Ectodermal cell (in vitro differentiated cells): ENCODE measurements around the gene ZDHHC8. TPM values are rescaled to one million over a fixed set of nuclear protein-coding genes. Genes with fewer than 3 reads are reported as not detected.
A peak's percentile ranks its signal among the peaks of the same experiment; 100 is the strongest.

Experiments
- H3K27ac ChIP-seq: 2 replicates; pipeline ENCODE4 v1.7.0; 2013; ENCODE audit warnings: mild to moderate bottlenecking, low read depth, low read length; ENCODE audit not compliant: insufficient read depth, poor library complexity, severe bottlenecking
- H3K27me3 ChIP-seq: 2 replicates; pipeline ENCODE4 v1.7.0; 2013; ENCODE audit warnings: mild to moderate bottlenecking, low read length; ENCODE audit not compliant: insufficient read depth, control insufficient read depth, poor library complexity, severe bottlenecking
- H3K36me3 ChIP-seq: one replicate; pipeline ENCODE4 v1.7.0; 2013; ENCODE audit warnings: low read length; ENCODE audit not compliant: control insufficient read depth, insufficient read depth
- H3K4me1 ChIP-seq: one replicate; pipeline ENCODE4 v1.7.0; 2013; ENCODE audit warnings: low read length; ENCODE audit not compliant: control insufficient read depth, insufficient read depth
- H3K4me3 ChIP-seq: 2 replicates; pipeline ENCODE4 v1.7.0; 2013; ENCODE audit warnings: low read depth, low read length, control low read depth; ENCODE audit not compliant: insufficient read depth
- H3K9me3 ChIP-seq: 2 replicates; pipeline ENCODE4 v1.7.0; 2013; ENCODE audit warnings: mild to moderate bottlenecking, low read length, moderate library complexity; ENCODE audit not compliant: control insufficient read depth
- WGBS, 2 experiments: methylation state at CpG; one replicate each; pipeline ENCODE4 v1.1.7; 2013; ENCODE audit warnings: missing lambda C conversion rate in 2 of 2; 5-methylcytosine and 5-hydroxymethylcytosine counted together
- polyA plus RNA-seq, 4 experiments: library from polyadenylated mRNA; stranded (reverse); fragments of 50-300 nt; gene quantifications; one replicate each; pipeline ENCODE4 v1.2.3, GENCODE V29; 2013

ZDHHC8 gene
- 65.4 TPM for polyA plus RNA-seq (2013, experiment 1 of 4)
- 68.7 TPM for polyA plus RNA-seq (2013, experiment 2 of 4)
- 57.7 TPM for polyA plus RNA-seq (2013, experiment 3 of 4)
- polyA plus RNA-seq (2013, experiment 4 of 4): 58.1 TPM

GRCh38 chr22:20131597-20131858 is at the start of gene ZDHHC8:
Gene ZDHHC8 (plus strand): TSS chr22:20131804. CDS start chr22:20131948, 144 bp downstream.
- Histone ChIP-seq H3K4me1 (no peaks in the 10 kb centered on the region), H3K27ac (peak within 1 kb of the TSS; percentile 50), H3K27me3 (no peaks in the 10 kb centered on the region), H3K9me3 (no peaks in the 10 kb centered on the region), H3K4me3 (peak within 1 kb of the TSS; percentile 64), H3K36me3 (peaks cover 3% of the 10 kb centered on the region)
- WGBS, 2 experiments: 0% methylated on average over 43 of the region's 43 CpGs

- no peaks in the 10 kb centered on the region for H3K27me3 ChIP-seq
- H3K4me1 ChIP-seq: peaks cover 26% of the 10 kb centered on the region
- H3K27ac ChIP-seq: no peak overlapping the region
- peaks cover 23% of the 10 kb centered on the region for H3K36me3 ChIP-seq
- WGBS, 2 experiments: 90 to 91% methylated on average over 10 of the region's 10 CpGs
- H3K9me3 ChIP-seq: no peaks in the 10 kb centered on the region
- no peak overlapping the region for H3K4me3 ChIP-seq
These were observed 48.3 kb upstream of the ZDHHC8 start for GRCh38 chr22:20083157-20083890.

GRCh38 chr22:20083891-20084546 is 47.6 kb upstream of the ZDHHC8 start:
- Histone ChIP-seq H3K4me3 (no peak overlapping the region), H3K4me1 (peaks cover 26% of the 10 kb centered on the region), H3K9me3 (no peaks in the 10 kb centered on the region), H3K27me3 (no peaks in the 10 kb centered on the region), H3K36me3 (peaks cover 30% of the 10 kb centered on the region), H3K27ac (no peak overlapping the region)
- WGBS, 2 experiments: 95 to 97% methylated on average over 10 of the region's 10 CpGs

DNA sequence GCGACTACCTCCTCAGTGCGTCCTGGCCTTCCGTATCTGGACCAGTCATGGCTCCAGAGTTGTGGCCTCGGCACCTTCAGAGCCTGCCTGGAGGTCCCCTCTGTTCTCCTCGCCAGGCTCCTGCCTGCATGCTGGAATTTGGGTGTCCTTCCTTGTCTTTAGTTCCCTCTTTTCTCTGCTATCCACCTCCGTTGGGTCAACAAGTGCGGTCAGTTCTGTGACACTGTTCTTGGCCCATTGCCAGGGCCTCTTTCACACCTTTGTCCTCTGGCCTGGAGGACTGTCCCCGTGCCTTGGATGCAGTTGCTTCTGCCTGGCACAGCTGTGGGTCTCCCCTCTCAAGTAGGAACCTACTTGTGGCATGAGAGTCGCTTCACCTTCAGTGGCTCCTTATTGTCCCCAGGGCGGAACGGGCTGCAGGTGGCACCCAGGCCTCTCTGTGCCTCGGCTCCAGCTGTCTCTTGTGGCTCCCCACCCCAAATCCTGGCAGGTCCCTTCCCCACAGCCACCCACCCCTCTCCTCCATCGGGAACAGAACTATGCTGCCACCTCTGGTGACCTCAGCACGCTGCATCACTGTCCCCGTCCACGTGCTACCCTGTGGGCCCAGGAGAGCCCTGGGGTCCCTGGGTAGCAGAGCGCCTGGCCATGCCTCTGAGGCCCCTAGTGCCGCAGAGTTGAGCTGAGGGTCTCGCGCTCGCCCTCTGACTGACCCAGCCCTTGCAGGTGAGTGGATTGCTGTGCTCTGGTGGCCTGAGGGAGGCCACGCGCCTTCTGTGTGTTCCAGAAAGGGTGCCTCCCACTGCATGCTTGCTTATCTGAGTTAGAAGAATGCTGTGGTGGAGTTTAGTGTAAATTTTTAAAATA is 46.8 kb upstream of the ZDHHC8 start:
- Histone ChIP-seq H3K36me3 (peaks cover 37% of the 10 kb centered on the region), H3K4me3 (no peak overlapping the region), H3K4me1 (peaks cover 26% of the 10 kb centered on the region), H3K9me3 (no peaks in the 10 kb centered on the region), H3K27ac (no peak overlapping the region), H3K27me3 (no peaks in the 10 kb centered on the region)
- WGBS, 2 experiments: 76 to 77% methylated on average over 23 of the region's 23 CpGs

GRCh38 chr22:20085651-20086050 is 46.0 kb upstream of the ZDHHC8 start:
- H3K27me3 ChIP-seq: no peaks in the 10 kb centered on the region
- no peak overlapping the region for H3K4me3 ChIP-seq
- 96 to 97% methylated on average over 20 of the region's 20 CpGs for WGBS, 2 experiments
- no peak overlapping the region for H3K27ac ChIP-seq
- peaks cover 26% of the 10 kb centered on the region for H3K4me1 ChIP-seq
- H3K36me3 ChIP-seq: peaks cover 46% of the 10 kb centered on the region
- H3K9me3 ChIP-seq: no peaks in the 10 kb centered on the region

DNA sequence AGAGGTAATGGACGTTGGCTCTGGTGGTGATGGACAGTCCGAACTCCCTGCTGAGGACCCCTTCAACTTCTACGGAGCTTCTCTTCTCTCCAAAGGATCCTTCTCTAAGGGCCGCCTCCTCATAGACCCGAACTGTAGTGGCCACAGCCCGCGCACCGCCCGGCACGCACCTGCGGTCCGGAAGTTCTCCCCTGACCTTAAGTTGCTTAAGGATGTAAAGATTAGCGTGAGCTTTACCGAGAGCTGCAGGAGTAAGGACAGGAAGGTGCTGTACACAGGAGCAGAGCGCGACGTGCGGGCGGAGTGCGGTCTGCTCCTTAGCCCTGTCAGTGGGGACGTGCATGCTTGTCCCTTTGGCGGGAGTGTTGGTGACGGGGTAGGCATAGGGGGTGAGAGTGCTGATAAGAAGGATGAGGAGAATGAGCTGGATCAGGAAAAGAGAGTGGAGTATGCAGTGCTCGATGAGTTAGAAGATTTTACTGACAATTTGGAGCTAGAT is 45.5 kb upstream of the ZDHHC8 start:
- 96 to 97% methylated on average over 24 of the region's 24 CpGs for WGBS, 2 experiments
- H3K4me1 ChIP-seq: peaks cover 26% of the 10 kb centered on the region
- H3K36me3 ChIP-seq: peaks cover 51% of the 10 kb centered on the region

GRCh38 chr22:20086763-20087162 is 44.8 kb upstream of the ZDHHC8 start:
- H3K27me3 ChIP-seq: no peaks in the 10 kb centered on the region
- peaks cover 57% of the 10 kb centered on the region for H3K36me3 ChIP-seq
- no peak overlapping the region for H3K27ac ChIP-seq
- WGBS, 2 experiments: 96 to 97% methylated on average over 5 of the region's 5 CpGs
- H3K4me1 ChIP-seq: peaks cover 26% of the 10 kb centered on the region
- H3K4me3 ChIP-seq: no peak overlapping the region
- H3K9me3 ChIP-seq: no peaks in the 10 kb centered on the region

More for the DNA sequence above, 45.5 kb upstream of the ZDHHC8 start:
- Histone ChIP-seq H3K4me3 (no peak overlapping the region), H3K27me3 (no peaks in the 10 kb centered on the region), H3K9me3 (no peaks in the 10 kb centered on the region), H3K27ac (no peak overlapping the region)

DNA sequence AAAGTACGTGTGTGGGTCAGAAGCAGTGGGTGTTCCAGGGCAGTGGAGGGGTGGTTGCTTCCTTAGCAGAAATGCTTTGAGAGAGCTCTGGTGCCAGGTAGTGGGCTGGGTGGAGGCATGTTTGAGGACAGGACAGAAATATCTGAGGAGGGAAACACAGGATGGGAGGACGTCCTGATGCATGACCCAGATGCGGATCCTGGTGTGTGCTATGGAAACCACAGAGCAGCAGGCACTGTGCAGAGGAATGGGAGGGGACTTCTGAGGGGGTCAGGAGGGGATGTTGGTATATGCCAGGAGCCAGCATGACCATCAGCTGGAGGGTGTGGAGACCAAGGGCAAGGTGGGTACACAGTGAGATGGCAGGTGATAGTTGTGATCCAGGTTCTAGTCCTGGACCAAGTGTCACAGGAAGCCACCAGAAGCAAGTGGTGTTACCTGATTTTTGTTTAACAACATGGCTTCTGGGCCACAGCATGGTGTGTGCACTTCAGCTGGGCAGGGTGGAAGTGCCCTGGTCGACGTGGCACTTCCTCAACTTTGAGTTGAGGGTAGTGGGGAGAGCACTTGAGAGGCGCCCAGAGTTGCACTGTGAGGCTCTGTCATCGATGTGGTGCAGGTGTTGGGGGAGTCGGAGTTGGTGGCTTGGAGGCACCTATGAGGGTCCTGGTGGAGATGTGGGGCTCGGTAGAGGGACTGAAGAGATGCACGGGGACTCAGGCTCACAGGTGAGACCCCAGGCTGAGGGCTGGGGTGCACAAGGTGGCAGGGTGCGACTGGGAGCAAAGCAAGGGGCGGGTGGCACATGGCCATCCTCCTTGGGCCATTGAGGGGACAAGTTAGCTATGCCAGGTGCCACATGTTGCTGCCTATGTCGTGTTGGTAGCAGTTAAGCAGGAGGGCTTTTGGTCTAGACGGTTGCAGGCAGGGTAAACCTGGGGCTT is 44.0 kb upstream of the ZDHHC8 start:
- Histone ChIP-seq H3K9me3 (no peaks in the 10 kb centered on the region), H3K36me3 (peaks cover 65% of the 10 kb centered on the region), H3K27me3 (no peaks in the 10 kb centered on the region), H3K4me1 (peaks cover 21% of the 10 kb centered on the region), H3K4me3 (no peak overlapping the region), H3K27ac (no peak overlapping the region)
- 96 to 97% methylated on average over 14 of the region's 14 CpGs for WGBS, 2 experiments

DNA sequence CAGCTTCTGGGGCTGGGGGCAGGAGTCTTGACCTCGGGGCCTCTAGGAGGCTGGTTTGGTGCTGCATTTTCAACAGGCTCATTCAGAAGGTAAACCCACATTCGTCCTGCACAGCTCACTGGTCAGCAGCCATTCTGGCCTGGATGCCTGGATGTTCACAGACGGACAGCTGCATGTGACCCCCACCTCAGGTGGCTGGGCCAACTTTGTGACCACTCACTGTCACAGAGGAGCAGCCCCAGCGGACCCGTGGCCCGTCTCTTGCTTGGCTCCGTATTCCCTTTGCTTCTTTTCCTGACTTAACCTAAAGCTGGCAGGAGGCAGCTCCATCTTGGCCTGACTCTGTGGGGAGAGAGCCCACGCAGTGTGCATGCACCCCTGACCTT is 43.3 kb upstream of the ZDHHC8 start:
- no peak overlapping the region for H3K4me3 ChIP-seq
- 93 to 96% methylated on average over 8 of the region's 8 CpGs for WGBS, 2 experiments
- H3K27me3 ChIP-seq: no peaks in the 10 kb centered on the region
- no peak overlapping the region for H3K27ac ChIP-seq
- peaks cover 70% of the 10 kb centered on the region for H3K36me3 ChIP-seq
- H3K4me1 ChIP-seq: peaks cover 16% of the 10 kb centered on the region
- H3K9me3 ChIP-seq: no peaks in the 10 kb centered on the region
